HG03039 (cell line): ENCODE data around the gene F2RL2.

Experiments used
- ATAC-seq: cut with Tn5 transposase; IDR thresholded peaks from one replicate; pipeline ENCODE4 v1.9.1; 2021; ENCODE audit warnings: mild to moderate bottlenecking, moderate library complexity; ENCODE audit not compliant: unreplicated experiment

F2RL2 gene

DNA sequence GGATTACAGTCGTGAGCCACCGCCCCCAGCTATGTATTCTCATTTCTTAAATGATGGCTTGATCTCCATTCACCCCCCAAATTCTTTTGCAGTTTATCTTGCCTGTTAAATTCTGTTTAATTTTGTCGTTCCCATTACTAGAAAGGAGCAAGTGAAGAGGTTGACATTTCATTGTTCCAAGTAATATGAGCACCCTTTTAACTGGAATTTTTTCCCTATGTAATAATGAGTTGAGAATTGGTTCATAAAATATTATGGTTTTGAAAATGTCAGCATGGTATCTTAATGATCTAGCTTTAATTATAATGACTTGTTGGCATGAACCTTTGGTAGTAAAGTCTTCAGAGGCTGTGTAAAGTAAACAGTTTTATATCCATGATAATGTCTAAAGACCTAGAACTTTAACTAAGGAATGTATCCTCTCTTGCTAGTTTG lies 37.4 kb downstream of the F2RL2 start:
- ATAC-seq = no peak

DNA sequence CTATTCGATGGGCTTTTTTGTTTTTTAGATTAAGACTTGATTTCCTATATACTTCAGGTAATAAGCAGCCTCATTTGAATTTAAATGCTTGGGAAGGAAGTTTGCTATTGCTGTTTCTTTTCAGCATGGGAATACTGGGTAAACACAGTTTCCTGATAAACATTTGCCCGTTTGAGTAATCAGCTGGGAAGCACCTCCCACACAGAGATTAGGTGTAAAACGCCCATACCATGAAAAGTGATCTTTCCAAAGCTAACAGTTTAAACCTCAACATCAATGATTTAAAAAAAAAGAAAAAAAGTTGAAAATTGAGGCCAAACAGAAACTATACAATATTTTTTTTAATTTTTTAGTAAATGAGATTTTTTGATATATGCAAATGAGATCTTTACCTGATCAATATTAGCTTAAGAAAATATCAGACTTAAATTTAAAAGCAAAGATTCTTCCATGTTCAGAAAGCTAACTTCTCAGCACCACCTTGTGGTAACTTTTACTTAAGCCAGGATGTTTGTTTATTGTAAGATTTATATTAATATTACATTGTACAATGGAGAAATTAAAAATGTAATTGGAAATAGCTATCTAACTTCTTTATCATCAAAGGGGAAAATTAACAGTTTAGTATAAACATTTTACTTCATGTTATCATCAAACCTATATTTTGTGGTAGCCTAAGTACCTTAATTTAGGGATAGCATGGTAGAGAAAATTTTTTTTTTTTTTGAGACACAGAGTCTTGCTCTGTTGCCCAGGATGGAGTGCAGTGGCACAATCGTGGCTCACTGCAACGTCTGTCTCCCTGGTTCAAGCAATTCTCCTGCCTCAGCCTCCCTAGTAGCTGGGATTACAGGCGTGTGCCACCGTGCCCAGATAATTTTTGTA lies 39.8 kb downstream of the F2RL2 start:
- ATAC-seq = no peak

GRCh38 chr5:76582230-76583162 lies 40.7 kb downstream of the F2RL2 start:
- peak; percentile 74 for ATAC-seq

- no peak for ATAC-seq
Measured at GRCh38 chr5:76580981-76581380, 42.2 kb downstream of the F2RL2 start.

DNA sequence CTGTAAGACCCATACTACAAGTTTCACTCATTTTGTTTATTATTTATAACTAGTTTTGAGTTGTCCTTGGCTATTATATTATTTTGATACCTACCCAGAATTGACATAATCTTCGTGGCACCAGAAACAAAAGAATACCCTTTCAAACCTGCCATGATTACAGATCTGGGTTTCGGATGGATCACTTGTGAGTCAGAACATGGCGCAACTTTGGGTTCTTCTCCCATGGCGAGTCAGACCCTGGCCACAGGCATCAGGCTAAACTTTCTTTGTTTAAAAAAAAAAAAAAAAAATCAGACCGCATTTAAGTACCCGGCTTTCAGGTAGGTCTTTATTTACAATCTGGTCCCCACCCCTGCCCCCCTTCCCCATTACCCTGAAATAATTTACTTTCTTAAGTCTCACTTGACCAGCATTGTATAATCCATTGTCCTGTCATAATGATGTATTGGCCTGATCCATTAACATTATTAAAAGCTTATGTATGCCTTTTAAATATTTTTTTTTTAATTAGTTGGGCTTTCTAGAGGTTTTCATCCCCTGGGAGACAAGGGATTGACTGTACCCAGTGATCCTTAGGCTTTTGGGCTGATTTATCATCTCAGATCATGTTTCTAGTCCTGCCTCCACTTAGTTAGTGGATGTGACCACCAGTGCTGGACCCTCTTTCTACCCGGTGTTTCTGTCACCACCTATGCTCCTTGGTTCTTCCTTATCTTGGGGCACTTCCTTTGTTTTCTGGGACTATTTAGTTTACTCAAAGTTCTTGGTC lies 43.9 kb downstream of the F2RL2 start:
- ATAC-seq = no peak

- ATAC-seq = no peak
Measured at GRCh38 chr5:76576996-76577395, 46.2 kb downstream of the F2RL2 start.

DNA sequence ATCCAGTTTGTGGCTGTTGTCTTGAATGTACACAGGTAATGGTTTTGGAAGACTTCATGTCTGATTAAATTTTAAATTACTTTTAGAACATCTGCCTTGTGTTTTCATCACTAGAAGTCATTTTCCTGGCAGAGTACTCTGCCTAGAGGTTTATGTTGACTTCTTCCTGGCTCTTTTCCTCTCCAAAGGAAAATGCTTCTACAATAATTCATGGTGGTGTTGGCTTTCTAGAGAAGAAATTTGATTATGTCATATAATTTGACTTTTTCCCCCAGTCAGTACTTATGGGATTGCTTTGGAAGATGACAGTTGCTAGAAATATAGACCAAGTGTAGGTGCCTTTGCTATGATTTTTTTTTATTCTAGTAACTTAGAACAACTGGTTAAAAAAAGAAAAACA lies 46.8 kb downstream of the F2RL2 start:
- no peak for ATAC-seq

DNA sequence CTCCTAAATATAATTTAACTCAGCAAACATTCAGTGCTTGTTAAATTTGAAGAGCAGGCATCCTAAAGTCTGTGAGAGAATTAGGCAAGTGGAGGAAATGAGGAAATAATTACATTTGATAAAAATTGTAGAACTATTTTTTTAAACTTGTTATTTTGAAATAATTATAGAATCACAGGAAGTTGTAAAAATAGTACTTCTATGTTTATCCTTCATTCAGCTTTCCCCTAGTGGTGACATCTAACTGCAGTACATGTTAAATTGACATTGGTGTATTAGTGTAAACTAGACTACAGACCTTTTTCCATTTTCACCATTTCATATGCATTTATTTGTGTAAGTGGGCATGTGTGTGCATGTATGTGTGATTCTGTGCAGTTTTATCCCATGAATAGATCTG lies 51.6 kb downstream of the F2RL2 start:
- no peak for ATAC-seq

DNA sequence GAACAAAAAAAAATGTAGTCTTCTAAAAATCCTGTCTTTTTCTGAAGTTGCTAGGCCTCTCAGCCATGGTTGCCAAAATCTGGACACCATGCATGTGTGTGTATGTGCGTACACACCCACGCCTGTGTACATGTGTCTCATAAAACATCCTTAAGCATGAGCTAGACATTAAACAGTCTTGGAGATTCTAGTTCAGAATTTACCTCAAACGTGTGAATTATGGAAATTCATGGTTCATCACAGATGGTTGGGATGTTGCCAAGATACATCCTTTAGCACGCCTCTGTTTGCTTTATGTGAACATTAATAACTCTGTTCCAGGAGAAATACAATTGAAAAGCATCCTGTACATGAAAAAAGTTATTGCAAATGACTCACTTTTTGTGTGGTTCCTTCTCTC lies 53.0 kb downstream of the F2RL2 start:
- ATAC-seq = no peak
